Astrocyte (in vitro differentiated cells and primary cell): ENCODE measurements around the gene CCDC57.

Source experiments
- EZH2 ChIP-seq: IDR thresholded peaks from 2 replicates; pipeline ENCODE4 v1.6.1; 2012; ENCODE audit warnings: mild to moderate bottlenecking, low read length, inconsistent platforms; ENCODE audit not compliant: insufficient read depth
- TF ChIP-seq, protein P1 (sequence below): IDR thresholded peaks from 2 replicates; pipeline ENCODE4 v1.5.1; 2011; ENCODE audit warnings: low read depth, mild to moderate bottlenecking, inconsistent platforms, low read length, moderate library complexity; ENCODE audit not compliant: insufficient read depth

- TF ChIP-seq, protein P1, sequence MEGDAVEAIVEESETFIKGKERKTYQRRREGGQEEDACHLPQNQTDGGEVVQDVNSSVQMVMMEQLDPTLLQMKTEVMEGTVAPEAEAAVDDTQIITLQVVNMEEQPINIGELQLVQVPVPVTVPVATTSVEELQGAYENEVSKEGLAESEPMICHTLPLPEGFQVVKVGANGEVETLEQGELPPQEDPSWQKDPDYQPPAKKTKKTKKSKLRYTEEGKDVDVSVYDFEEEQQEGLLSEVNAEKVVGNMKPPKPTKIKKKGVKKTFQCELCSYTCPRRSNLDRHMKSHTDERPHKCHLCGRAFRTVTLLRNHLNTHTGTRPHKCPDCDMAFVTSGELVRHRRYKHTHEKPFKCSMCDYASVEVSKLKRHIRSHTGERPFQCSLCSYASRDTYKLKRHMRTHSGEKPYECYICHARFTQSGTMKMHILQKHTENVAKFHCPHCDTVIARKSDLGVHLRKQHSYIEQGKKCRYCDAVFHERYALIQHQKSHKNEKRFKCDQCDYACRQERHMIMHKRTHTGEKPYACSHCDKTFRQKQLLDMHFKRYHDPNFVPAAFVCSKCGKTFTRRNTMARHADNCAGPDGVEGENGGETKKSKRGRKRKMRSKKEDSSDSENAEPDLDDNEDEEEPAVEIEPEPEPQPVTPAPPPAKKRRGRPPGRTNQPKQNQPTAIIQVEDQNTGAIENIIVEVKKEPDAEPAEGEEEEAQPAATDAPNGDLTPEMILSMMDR: no peak
- no peak for TF ChIP-seq EZH2
These were observed 74.1 kb downstream of the CCDC57 start for GRCh38 chr17:82138511-82138992.
